ENCODE results near the gene FCSK.

GRCh38 chr16:70493802-70494201, 39.4 kb downstream of the FCSK start:
- TF ChIP-seq CTCF (IDR thresholded peaks at IDR 0.05; ENCODE audit: poor library complexity) (no peak), EZH2 (IDR thresholded peaks at IDR 0.05; ENCODE audit: borderline replicate concordance) (no peak), EZH2phosphoT487 (IDR thresholded peaks at IDR 0.05; ENCODE audit: low read depth, severe bottlenecking, unreplicated experiment) (no peak)

Measured in hepatocyte (in vitro differentiated cells).